Measurements from ENCODE around the gene RBCK1. TPM values are rescaled to one million over a fixed set of nuclear protein-coding genes. Genes with fewer than 3 reads are reported as not detected.

The RBCK1 gene
- polyA plus RNA-seq, 3 donors: 66.8 to 110 (median 70.8) TPM

- peaks cover 7% of the 10 kb centered on the region for H3K4me1 Mint-ChIP-seq
- Histone ChIP-seq H3K27ac (ENCODE audit: low read depth in 1 of 2, low read length in 2 of 2) (no peak overlapping the region), H3K36me3 (replicated peaks in 1 of 2; ENCODE audit: control insufficient read depth in 1 of 2, insufficient read depth in 2 of 2, low read length in 2 of 2) (peaks cover 58 to 85% of the 10 kb centered on the region in 2 donors), H3K27me3 (ENCODE audit: control insufficient read depth in 2 of 2, insufficient read depth in 2 of 2, low read length in 2 of 2) (no peaks in the 10 kb centered on the region), H4K20me1 (ENCODE audit: insufficient read depth, low read length) (peaks cover 8% of the 10 kb centered on the region), H3K4me2 (replicated peaks; ENCODE audit: extremely low read depth, low read length, poor library complexity, severe bottlenecking) (no peak overlapping the region), H3K4me3 (replicated peaks in 1 of 3; ENCODE audit: low read depth in 2 of 3, low read length in 3 of 3) (no peak overlapping the region), H3K79me2 (ENCODE audit: insufficient read depth, low read length) (no peaks in the 10 kb centered on the region), H2AFZ (ENCODE audit: insufficient read depth, low read depth, low read length, poor library complexity, severe bottlenecking) (no peak overlapping the region), H3K9ac (ENCODE audit: insufficient read depth, low read length, poor library complexity, severe bottlenecking) (no peak overlapping the region), H3K4me1 (ENCODE audit: control insufficient read depth in 1 of 2, insufficient read depth in 2 of 2, low read length in 2 of 2) (no peaks in the 10 kb centered on the region), H3K9me3 (replicated peaks in 1 of 2; ENCODE audit: control insufficient read depth in 1 of 2, insufficient read depth in 1 of 2, low read length in 2 of 2) (no peaks in the 10 kb centered on the region)
- peaks cover 0 to 2% (median 2%) of the 10 kb centered on the region in 3 donors for H3K27me3 Mint-ChIP-seq (ENCODE audit: low read depth in 3 of 3)
- H3K9me3 Mint-ChIP-seq: no peaks in the 10 kb centered on the region
- 84% methylated on average over 10 of the region's 17 CpGs for WGBS (ENCODE audit: insufficient coverage)
- H3K4me3 Mint-ChIP-seq: no peak overlapping the region
- intact Hi-C loops (cut with micrococcal nuclease): loop anchor here in 1 of 2 donors (10.0 kb wide), 1 partner anchor 54 kb away; no protein-coding TSS in a partner anchor
- peak; percentile 25 for TF ChIP-seq CTCF (IDR thresholded peaks at IDR 0.05)
- peaks cover 69 to 89% of the 10 kb centered on the region in 2 donors for H3K36me3 Mint-ChIP-seq
- DNase-seq: peak; percentile 44 to 62 (median 54)
- peak overlapping the region; percentile 1 to 80 (median 38) for H3K27ac Mint-ChIP-seq
These were observed 23.2 kb downstream of the RBCK1 start for GRCh38 chr20:431012-431904.

- no peaks in the 10 kb centered on the region for H3K4me1 ChIP-seq (ENCODE audit: control insufficient read depth in 1 of 2, insufficient read depth in 2 of 2, low read length in 2 of 2)
- H3K9me3 Mint-ChIP-seq: no peaks in the 10 kb centered on the region
- H3K4me3 Mint-ChIP-seq: no peak overlapping the region
These were observed 24.1 kb downstream of the RBCK1 start for GRCh38 chr20:432208-432607.

More at GRCh38 chr20:432208-432607, 24.1 kb downstream of the RBCK1 start:
- Histone ChIP-seq H3K79me2 (ENCODE audit: insufficient read depth, low read length) (no peaks in the 10 kb centered on the region), H2AFZ (ENCODE audit: insufficient read depth, low read depth, low read length, poor library complexity, severe bottlenecking) (no peak overlapping the region), H3K27me3 (ENCODE audit: control insufficient read depth in 2 of 2, insufficient read depth in 2 of 2, low read length in 2 of 2) (no peaks in the 10 kb centered on the region), H3K36me3 (replicated peaks in 1 of 2; ENCODE audit: control insufficient read depth in 1 of 2, insufficient read depth in 2 of 2, low read length in 2 of 2) (peaks cover 61 to 85% of the 10 kb centered on the region in 2 donors), H3K4me3 (replicated peaks in 1 of 3; ENCODE audit: low read depth in 2 of 3, low read length in 3 of 3) (no peak overlapping the region), H3K4me2 (replicated peaks; ENCODE audit: extremely low read depth, low read length, poor library complexity, severe bottlenecking) (no peak overlapping the region), H3K9me3 (replicated peaks in 1 of 2; ENCODE audit: control insufficient read depth in 1 of 2, insufficient read depth in 1 of 2, low read length in 2 of 2) (no peaks in the 10 kb centered on the region), H3K27ac (ENCODE audit: low read depth in 1 of 2, low read length in 2 of 2) (no peak overlapping the region), H4K20me1 (ENCODE audit: insufficient read depth, low read length) (peaks cover 6% of the 10 kb centered on the region), H3K9ac (ENCODE audit: insufficient read depth, low read length, poor library complexity, severe bottlenecking) (no peak overlapping the region)
- WGBS (ENCODE audit: insufficient coverage): 96% methylated on average over 11 of the region's 13 CpGs
- Mint-ChIP-seq H3K36me3 (peaks cover 72 to 89% of the 10 kb centered on the region in 2 donors), H3K4me1 (peaks cover 7% of the 10 kb centered on the region), H3K27ac (peak overlapping the region in 2 of 7 donors; percentile 21 to 65), H3K27me3 (ENCODE audit: low read depth in 3 of 3) (peaks cover 0 to 2% (median 2%) of the 10 kb centered on the region in 3 donors)
- no peak for DNase-seq
- intact Hi-C loops (cut with micrococcal nuclease): loop anchor here in 1 of 2 donors (10.0 kb wide), 1 partner anchor 53 kb away; no protein-coding TSS in a partner anchor
- no peak for TF ChIP-seq CTCF (IDR thresholded peaks at IDR 0.05)

All from CD14-positive monocyte (primary cell).